K562 (cell line): ENCODE results near the gene DIP2C. TPM values are rescaled to one million over a fixed set of nuclear protein-coding genes. Genes with fewer than 3 reads are reported as not detected.

Experiments used
- ATAC-seq: fragments of 200-7000 bp; cut with Tn5 transposase; 3 replicates; pipeline ENCODE4 v1.9.1; 2020; ENCODE audit warnings: moderate library complexity
- BruUV-seq: library from RNA; stranded (reverse); fragments of 400-500 nt; replicated peaks from 2 replicates; lab custom pipeline; 2021; lab: Mats Ljungman, UMichigan
- CTCF ChIA-PET: fragments of 300-600 bp; formaldehyde crosslinking; extraction: SDS; loops from one replicate; lab custom pipeline; 2021; ENCODE audit warnings: low intra/inter-chr PET ratio; lab: Yijun Ruan, JAX
- POLR2A ChIA-PET: fragments of 300-600, 350-650 bp; sonication (Branson Sonifier 250); formaldehyde crosslinking; extraction: SDS; loops from one replicate; lab custom pipeline; 2021; ENCODE audit warnings: antibody characterized with exemption, inconsistent platforms; lab: Yijun Ruan, JAX
- DNase-seq, 4 experiments: peaks; one replicate each; pipeline versions ENCODE4 v3.0.0 to v3.0.0-alpha.2; 2011 to 2018; ENCODE audit warnings: low spot score in 3 of 4, mixed read lengths in 3 of 4; ENCODE audit errors: extremely low read depth in 1 of 4
- FAIRE-seq: peaks from 2 replicates; lab custom pipeline; 2011; peaks lifted over from hg19 to GRCh38; lab: Jason Lieb, UNC
- H2AFZ ChIP-seq: 2 replicates; pipeline ENCODE4 v1.6.0; 2011; ENCODE audit warnings: low read depth, low read length, control low read depth, inconsistent platforms
- H3K27ac ChIP-seq: fragments of 200-600 bp; 3 replicates; pipeline ENCODE4 v1.8.0; 2011; ENCODE audit warnings: low read depth, mild to moderate bottlenecking, control low read depth, inconsistent platforms, low read length, moderate library complexity, mixed read lengths; ENCODE audit errors: extremely low read depth
- H3K27me3 ChIP-seq, 2 experiments: fragments of 300-600 bp in 1 of 2; 2 replicates in 1 of 2; 3 replicates in 1 of 2; pipeline versions ENCODE4 v1.6.0 to v1.8.0; 2011; ENCODE audit warnings: inconsistent platforms in 2 of 2, low read length in 2 of 2, mild to moderate bottlenecking in 1 of 2, mixed read lengths in 1 of 2, moderate library complexity in 1 of 2; ENCODE audit not compliant: control insufficient read depth in 2 of 2, insufficient read depth in 2 of 2
- H3K36me3 ChIP-seq: fragments of 300-600 bp; 3 replicates; pipeline ENCODE4 v1.8.0; 2011; ENCODE audit warnings: mild to moderate bottlenecking, low read length, inconsistent platforms; ENCODE audit not compliant: control insufficient read depth, insufficient read depth
- H3K4me1 ChIP-seq, 2 experiments: fragments of 200-600 bp in 1 of 2; replicated peaks in 1 of 2; 2 replicates in 1 of 2; 3 replicates in 1 of 2; pipeline versions ENCODE4 v1.5.1 to v1.8.0; 2011; ENCODE audit warnings: inconsistent platforms in 2 of 2, low read length in 2 of 2, mild to moderate bottlenecking in 1 of 2, mixed read lengths in 1 of 2, moderate library complexity in 1 of 2; ENCODE audit not compliant: control insufficient read depth in 2 of 2, insufficient read depth in 2 of 2
- H3K4me2 ChIP-seq: 2 replicates; pipeline ENCODE4 v1.6.1; 2011; ENCODE audit warnings: low read length, control low read depth, inconsistent platforms, mixed read lengths; ENCODE audit not compliant: insufficient read depth
- H3K4me3 ChIP-seq: fragments of 200-600 bp; sonication (generic), shearing (Covaris generic); 2 replicates; pipeline ENCODE4 v1.5.1; 2016; ENCODE audit warnings: control low read depth, inconsistent platforms
- H3K79me2 ChIP-seq: fragments of 200-600 bp; 3 replicates; pipeline ENCODE4 v1.8.0; 2011; ENCODE audit warnings: low read length, inconsistent platforms; ENCODE audit not compliant: control insufficient read depth, insufficient read depth
- H3K9ac ChIP-seq, 2 experiments: 2 replicates each; pipeline versions ENCODE4 v1.6.0 to v1.6.1; 2011; ENCODE audit warnings: low read depth in 2 of 2, low read length in 2 of 2, control low read depth in 1 of 2, inconsistent platforms in 1 of 2, mild to moderate bottlenecking in 1 of 2, mixed read lengths in 1 of 2; ENCODE audit not compliant: insufficient read depth in 1 of 2
- H3K9me1 ChIP-seq: one replicate; pipeline ENCODE4 v1.6.0; 2011; ENCODE audit warnings: inconsistent platforms, mild to moderate bottlenecking, low read length, moderate library complexity; ENCODE audit not compliant: control insufficient read depth, insufficient read depth
- H3K9me3 ChIP-seq: replicated peaks from 2 replicates; pipeline ENCODE4 v1.5.1; 2011; ENCODE audit warnings: low read depth, low read length, inconsistent platforms; ENCODE audit not compliant: control insufficient read depth, insufficient read depth
- H4K20me1 ChIP-seq: replicated peaks from 2 replicates; pipeline ENCODE4 v1.6.1; 2011; ENCODE audit warnings: low read length, inconsistent platforms, mixed read lengths; ENCODE audit not compliant: control insufficient read depth, insufficient read depth
- BRD9 ChIP-seq: fragments of 450-650 bp; IDR thresholded peaks from 2 replicates; pipeline ENCODE4 v1.6.1; 2018; ENCODE audit warnings: low read depth; ENCODE audit not compliant: partially characterized antibody
- GMEB1 ChIP-seq: fragments of 250-450 bp; sonication (Bioruptor Pico); IDR thresholded peaks from 2 replicates; pipeline ENCODE4 v1.4.0; 2020; ENCODE audit warnings: mild to moderate bottlenecking
- HDAC2 ChIP-seq: fragments of 450-650 bp; IDR thresholded peaks from 2 replicates; pipeline ENCODE4 v1.6.1; 2016; ENCODE audit warnings: mild to moderate bottlenecking
- MLX ChIP-seq, 2 experiments: fragments of 450-650 bp in 1 of 2; sonication (generic) in 1 of 2; formaldehyde crosslinking; conservative IDR thresholded peaks; 2 replicates each; pipeline versions ENCODE4 v1.4.0 to v1.8.1; 2020 to 2022; ENCODE audit warnings: mild to moderate bottlenecking in 1 of 2, missing genetic modification reagents in 1 of 2
- MNT ChIP-seq, 2 experiments: fragments of 450-650 bp; conservative IDR thresholded peaks; 2 replicates each; pipeline ENCODE4 v1.6.1; 2017; ENCODE audit warnings: mild to moderate bottlenecking in 2 of 2, moderate library complexity in 2 of 2
- PRMT5 ChIP-seq: sonication (generic); formaldehyde crosslinking; IDR thresholded peaks from 2 replicates; pipeline ENCODE4 v1.5.0; 2020; ENCODE audit warnings: missing genetic modification reagents
- TGIF2 ChIP-seq: sonication (generic); formaldehyde crosslinking; IDR thresholded peaks from 2 replicates; pipeline ENCODE4 v1.8.1; 2022; ENCODE audit warnings: mild to moderate bottlenecking, missing genetic modification reagents, moderate library complexity
- ZBTB34 ChIP-seq: fragments of 250-450 bp; sonication (Bioruptor Pico); IDR thresholded peaks from 2 replicates; pipeline ENCODE4 v1.8.0; 2021; ENCODE audit warnings: mild to moderate bottlenecking, moderate library complexity
- ZNF224 ChIP-seq: sonication (generic); formaldehyde crosslinking; IDR thresholded peaks from 2 replicates; pipeline ENCODE4 v1.8.0; 2022; ENCODE audit warnings: mild to moderate bottlenecking, missing genetic modification reagents
- ZNF695 ChIP-seq: fragments of 450-650 bp; formaldehyde crosslinking; IDR thresholded peaks from 2 replicates; pipeline ENCODE4 v1.4.0; 2020; ENCODE audit warnings: mild to moderate bottlenecking, moderate library complexity
- WGBS: fragments of 100-300 bp; shearing (Covaris generic); methylation state at CpG from one replicate; pipeline ENCODE4 v1.1.6; 2016; ENCODE audit warnings: low coverage, mixed read lengths; ENCODE audit not compliant: insufficient coverage; ENCODE audit errors: missing lambda C conversion rate; 5-methylcytosine and 5-hydroxymethylcytosine counted together
- in situ Hi-C: fragments of 300-500 bp; cut with MboI; formaldehyde crosslinking; loops from 4 replicates; pipeline ENCODE4 v1.15.0; 2018; ENCODE audit warnings: inconsistent platforms, mixed read lengths
- intact Hi-C: fragments of 100-400 bp; cut with micrococcal nuclease; formaldehyde crosslinking; loops from 2 replicates; pipeline ENCODE4 v1.14.2; 2022
- polyA plus RNA-seq, 8 experiments: library from polyadenylated mRNA; depleted of rRNA in 4 of 8; stranded (reverse) in 5 of 8; unstranded in 3 of 8; fragments of >200 nt; fragmentation: Nextera tagmentation in 2 of 8; fragmentation: Illumina TruSeq in 1 of 8; extraction: Ambion mirVana in 2 of 8; extraction: Trizol in 1 of 8; gene quantifications; 2 replicates each; pipeline versions ENCODE4 v1.2.1 to v1.2.3, GENCODE V29; 2011 to 2014; ENCODE audit warnings: inconsistent platforms in 1 of 8, missing spikeins in 1 of 8
- total RNA-seq, 7 experiments: library from RNA; depleted of rRNA in 6 of 7; stranded (reverse); fragments of >200 nt in 6 of 7; fragmentation: Illumina TruSeq in 2 of 7; extraction: Trizol in 2 of 7; gene quantifications; 2 replicates each; pipeline versions ENCODE4 v1.2.1 to v1.2.3, GENCODE V29; 2011 to 2021; ENCODE audit warnings: low replicate concordance in 1 of 7
- TF ChIP-seq, protein P1 (sequence below): fragments of 450-650 bp; formaldehyde crosslinking; IDR thresholded peaks from 2 replicates; pipeline ENCODE4 v1.4.0; 2020; ENCODE audit warnings: mild to moderate bottlenecking, moderate library complexity
- TF ChIP-seq, protein P2 (sequence below): fragments of 450-650 bp; formaldehyde crosslinking; conservative IDR thresholded peaks from 2 replicates; pipeline ENCODE4 v1.4.0; 2022; ENCODE audit warnings: mild to moderate bottlenecking, missing genetic modification characterization

Gene DIP2C
- total and polyA plus RNA-seq, 9 of the 15 experiments (the other 6 are each of a cell fraction or from before 2014, with no cell fraction given): 0.01 TPM; not detected in 8

GRCh38 chr10:308101-308500 is 381.4 kb downstream of the DIP2C start (continued):
- TF ChIP-seq TGIF2 (CRISPR knock-in tag) (no peak), ZNF224 (CRISPR knock-in tag) (no peak), PRMT5 (CRISPR knock-in tag) (no peak)

DNA sequence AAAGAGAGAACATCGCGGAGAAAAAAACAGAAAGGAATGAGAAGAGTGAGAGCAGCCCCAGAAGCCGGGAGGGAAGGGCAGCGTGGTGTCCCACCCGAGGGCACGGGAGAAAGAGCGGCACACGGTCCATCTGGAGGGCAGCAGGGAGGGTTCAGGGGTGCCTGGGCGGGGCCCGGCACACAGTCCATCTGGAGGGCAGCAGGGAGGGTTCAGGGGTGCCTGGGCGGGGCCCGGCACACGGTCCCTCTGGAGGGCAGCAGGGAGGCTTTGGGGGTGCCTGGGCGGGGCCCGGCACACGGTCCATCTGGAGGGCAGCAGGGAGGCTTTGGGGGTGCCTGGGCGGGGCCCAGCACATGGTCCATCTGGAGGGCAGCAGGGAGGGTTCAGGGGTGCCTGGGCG is 381.8 kb downstream of the DIP2C start:
- ChIA-PET CTCF (no interaction called here), POLR2A (interaction anchor here (0.8 kb wide), 1 partner anchor 19 kb away, joined by 3 read pairs; no protein-coding TSS in a partner anchor)
- Histone ChIP-seq H3K4me3 (no peak overlapping the region), H3K27ac (no peak overlapping the region), H3K9me3 (no peaks in the 10 kb centered on the region), H2AFZ (no peak overlapping the region), H3K9ac (no peak overlapping the region), H4K20me1 (no peaks in the 10 kb centered on the region), H3K4me2 (no peak overlapping the region), H3K36me3 (no peaks in the 10 kb centered on the region), H3K27me3 (peaks cover 42 to 60% of the 10 kb centered on the region in 2 experiments), H3K79me2 (no peaks in the 10 kb centered on the region), H3K4me1 (no peaks in the 10 kb centered on the region), H3K9me1 (no peaks in the 10 kb centered on the region)
- DNase-seq: no peak
- ATAC-seq: no peak
- in situ Hi-C loops: no loop called here
- 4% methylated on average over 8 of the region's 18 CpGs for WGBS
- no peak for FAIRE-seq
- BruUV-seq: no TSS peak
- intact Hi-C loops: no loop called here
- no peak for TF ChIP-seq BRD9
- no peak for TF ChIP-seq PRMT5 (CRISPR knock-in tag)
- TF ChIP-seq, protein P1, sequence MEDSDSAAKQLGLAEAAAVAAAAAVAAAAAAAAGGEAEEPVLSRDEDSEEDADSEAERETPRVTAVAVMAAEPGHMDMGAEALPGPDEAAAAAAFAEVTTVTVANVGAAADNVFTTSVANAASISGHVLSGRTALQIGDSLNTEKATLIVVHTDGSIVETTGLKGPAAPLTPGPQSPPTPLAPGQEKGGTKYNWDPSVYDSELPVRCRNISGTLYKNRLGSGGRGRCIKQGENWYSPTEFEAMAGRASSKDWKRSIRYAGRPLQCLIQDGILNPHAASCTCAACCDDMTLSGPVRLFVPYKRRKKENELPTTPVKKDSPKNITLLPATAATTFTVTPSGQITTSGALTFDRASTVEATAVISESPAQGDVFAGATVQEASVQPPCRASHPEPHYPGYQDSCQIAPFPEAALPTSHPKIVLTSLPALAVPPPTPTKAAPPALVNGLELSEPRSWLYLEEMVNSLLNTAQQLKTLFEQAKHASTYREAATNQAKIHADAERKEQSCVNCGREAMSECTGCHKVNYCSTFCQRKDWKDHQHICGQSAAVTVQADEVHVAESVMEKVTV (CRISPR knock-in tag): no peak
- TF ChIP-seq ZBTB34 (CRISPR knock-in tag): no peak
- TF ChIP-seq ZNF695: no peak
- TF ChIP-seq MLX (CRISPR knock-in tag; conservative IDR thresholded peaks at IDR 0.05): no peak
- TF ChIP-seq HDAC2: no peak
- TF ChIP-seq, protein P2, sequence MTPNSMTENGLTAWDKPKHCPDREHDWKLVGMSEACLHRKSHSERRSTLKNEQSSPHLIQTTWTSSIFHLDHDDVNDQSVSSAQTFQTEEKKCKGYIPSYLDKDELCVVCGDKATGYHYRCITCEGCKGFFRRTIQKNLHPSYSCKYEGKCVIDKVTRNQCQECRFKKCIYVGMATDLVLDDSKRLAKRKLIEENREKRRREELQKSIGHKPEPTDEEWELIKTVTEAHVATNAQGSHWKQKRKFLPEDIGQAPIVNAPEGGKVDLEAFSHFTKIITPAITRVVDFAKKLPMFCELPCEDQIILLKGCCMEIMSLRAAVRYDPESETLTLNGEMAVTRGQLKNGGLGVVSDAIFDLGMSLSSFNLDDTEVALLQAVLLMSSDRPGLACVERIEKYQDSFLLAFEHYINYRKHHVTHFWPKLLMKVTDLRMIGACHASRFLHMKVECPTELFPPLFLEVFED (CRISPR knock-in tag): no peak
- TF ChIP-seq GMEB1 (CRISPR knock-in tag): no peak
- no peak for TF ChIP-seq MNT (conservative IDR thresholded peaks at IDR 0.05)
